ENCODE results near the gene OR52K1.

DNA sequence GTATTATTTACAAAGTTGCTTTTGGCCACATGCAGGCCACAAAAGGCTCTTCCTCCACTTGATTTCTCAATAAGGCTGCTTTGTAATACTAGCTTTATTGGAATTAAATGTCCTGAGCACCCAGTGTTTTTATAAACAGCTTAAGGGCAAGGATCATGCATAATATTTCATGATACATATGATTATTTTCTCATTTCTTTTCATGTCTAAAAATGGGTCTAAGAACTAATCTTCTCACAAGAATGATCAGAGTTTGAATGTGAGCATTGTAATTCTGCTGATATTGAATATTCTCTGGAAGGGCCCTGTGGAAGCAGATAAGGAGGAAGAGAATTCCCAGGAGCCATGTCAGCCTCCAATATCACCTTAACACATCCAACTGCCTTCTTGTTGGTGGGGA lies 33.5 kb upstream of the OR52K1 start, which contains the start of gene OR52K2:
- TF ChIP-seq EZH2 (IDR thresholded peaks at IDR 0.05; ENCODE audit: insufficient read depth, poor library complexity, severe bottlenecking): no peak
- TF ChIP-seq EZH2phosphoT487 (IDR thresholded peaks at IDR 0.05; ENCODE audit: insufficient read depth, low read depth): no peak

All from GM23248 (cell line).